Measurements from ENCODE around the gene SYT2. TPM values are rescaled to one million over a fixed set of nuclear protein-coding genes. Genes with fewer than 3 reads are reported as not detected.

Gene SYT2
- total and polyA plus RNA-seq, 8 donors, result 1.1 to 5.4 (median 2.5) TPM; not detected in 1

- H3K27me3 ChIP-seq, result peaks cover 7 to 93% of the 10 kb centered on the region in 2 donors
- TF ChIP-seq CTCF (IDR thresholded peaks at IDR 0.05), result no peak
- DNase-seq (no peak), ATAC-seq (no peak)
- no peaks in the 10 kb centered on the region for H3K4me1 ChIP-seq
- no peak overlapping the region for H3K27ac ChIP-seq
- H3K9me3 ChIP-seq, result no peaks in the 10 kb centered on the region
- intact Hi-C loops (cut with DNase I), result no loop called here
- no peaks in the 10 kb centered on the region for H3K36me3 ChIP-seq
- H3K4me3 ChIP-seq, result no peak overlapping the region
These were observed 22.9 kb downstream of the SYT2 start for GRCh38 chr1:202687370-202687769.

GRCh38 chr1:202685641-202686040 is 24.6 kb downstream of the SYT2 start:
- H3K4me3 ChIP-seq, result no peak overlapping the region
- H3K27me3 ChIP-seq, result peaks cover 7 to 96% of the 10 kb centered on the region in 2 donors
- H3K36me3 ChIP-seq, result no peaks in the 10 kb centered on the region
- ATAC-seq (no peak), DNase-seq (no peak)
- H3K9me3 ChIP-seq, result no peaks in the 10 kb centered on the region
- no peak overlapping the region for H3K27ac ChIP-seq
- intact Hi-C loops (cut with DNase I), result no loop called here
- no peaks in the 10 kb centered on the region for H3K4me1 ChIP-seq
- no peak for TF ChIP-seq CTCF (IDR thresholded peaks at IDR 0.05)

- Histone ChIP-seq H3K9me3 (no peaks in the 10 kb centered on the region), H3K4me1 (no peaks in the 10 kb centered on the region), H3K27ac (no peak overlapping the region), H3K4me3 (no peak overlapping the region), H3K27me3 (peaks cover 7 to 96% of the 10 kb centered on the region in 2 donors), H3K36me3 (no peaks in the 10 kb centered on the region)
- TF ChIP-seq CTCF (IDR thresholded peaks at IDR 0.05), result no peak
- ATAC-seq, result no peak
- intact Hi-C loops (cut with DNase I), result no loop called here
- no peak for DNase-seq
These were observed 25.5 kb downstream of the SYT2 start for GRCh38 chr1:202684716-202685115.

- no peak overlapping the region for H3K4me3 ChIP-seq
- no peaks in the 10 kb centered on the region for H3K9me3 ChIP-seq
- H3K36me3 ChIP-seq, result no peaks in the 10 kb centered on the region
- TF ChIP-seq CTCF (IDR thresholded peaks at IDR 0.05), result no peak
- no peak for DNase-seq
- H3K27me3 ChIP-seq, result peaks cover 0 to 96% of the 10 kb centered on the region in 2 donors
- H3K4me1 ChIP-seq, result no peaks in the 10 kb centered on the region
- H3K27ac ChIP-seq, result no peak overlapping the region
- ATAC-seq, result no peak
- intact Hi-C loops (cut with DNase I), result no loop called here
These were observed 27.2 kb downstream of the SYT2 start for GRCh38 chr1:202683029-202683428.

GRCh38 chr1:202682477-202682876 is 27.8 kb downstream of the SYT2 start:
- TF ChIP-seq CTCF (IDR thresholded peaks at IDR 0.05), result no peak
- intact Hi-C loops (cut with DNase I), result no loop called here
- peaks cover 0 to 2% of the 10 kb centered on the region in 2 donors for H3K9me3 ChIP-seq
- ATAC-seq (no peak), DNase-seq (no peak)
- H3K4me3 ChIP-seq, result no peak overlapping the region
- no peak overlapping the region for H3K27ac ChIP-seq
- no peaks in the 10 kb centered on the region for H3K4me1 ChIP-seq
- H3K36me3 ChIP-seq, result no peaks in the 10 kb centered on the region
- peaks cover 0 to 93% of the 10 kb centered on the region in 2 donors for H3K27me3 ChIP-seq

Measured in left lung (tissue), 10 donors.